OCI-LY1 (cell line): Measurements from ENCODE around the gene HNRNPA2B1.
"Not testable (repeated sequence)": the region's sequence is repeated elsewhere in the genome, so short reads cannot be mapped to it uniquely, and the experiment has no call there.

Source experiments
- H2AFZ ChIP-seq: fragments of 200-600 bp; sonication (generic), shearing (Covaris generic); 2 replicates; pipeline ENCODE4 v1.6.0; 2014; ENCODE audit warnings: antibody characterized with exemption, mild to moderate bottlenecking, low read length
- H3F3A ChIP-seq: fragments of 200-600 bp; sonication (generic), shearing (Covaris generic); 2 replicates; pipeline ENCODE4 v1.6.0; 2014; ENCODE audit warnings: mild to moderate bottlenecking, antibody characterized with exemption, low read length, moderate library complexity; ENCODE audit not compliant: insufficient read depth
- H3K27ac ChIP-seq: fragments of 200-600 bp; sonication (generic); 2 replicates; pipeline ENCODE4 v1.5.1; 2014; ENCODE audit warnings: low read length, mixed run types, mild to moderate bottlenecking, low read depth; ENCODE audit not compliant: poor library complexity, severe bottlenecking
- H3K27me3 ChIP-seq: fragments of 200-600 bp; sonication (generic); 2 replicates; pipeline ENCODE4 v1.6.0; 2014; ENCODE audit warnings: antibody characterized with exemption, mild to moderate bottlenecking, low read length, moderate library complexity; ENCODE audit not compliant: insufficient read depth
- H3K36me3 ChIP-seq: fragments of 200-600 bp; sonication (generic); 2 replicates; pipeline ENCODE4 v1.6.1; 2014; ENCODE audit warnings: mild to moderate bottlenecking, antibody characterized with exemption, low read length, moderate library complexity, mixed read lengths; ENCODE audit not compliant: insufficient read depth
- H3K4me1 ChIP-seq: fragments of 200-600 bp; sonication (generic); 2 replicates; pipeline ENCODE4 v1.5.1; 2014; ENCODE audit warnings: mild to moderate bottlenecking, low read length, moderate library complexity; ENCODE audit not compliant: insufficient read depth, severe bottlenecking
- H3K4me2 ChIP-seq: fragments of 200-600 bp; sonication (generic), shearing (Covaris generic); 2 replicates; pipeline ENCODE4 v1.6.1; 2014; ENCODE audit warnings: low read length
- H3K4me3 ChIP-seq: fragments of 200-600 bp; sonication (generic); 2 replicates; pipeline ENCODE4 v1.5.1; 2014; ENCODE audit warnings: low read length, low read depth, mild to moderate bottlenecking, mixed read lengths; ENCODE audit not compliant: poor library complexity, severe bottlenecking
- H3K79me2 ChIP-seq: fragments of 200-600 bp; shearing (Covaris generic); 2 replicates; pipeline ENCODE4 v1.6.1; 2016; ENCODE audit warnings: mixed run types, low read length, mixed read lengths; ENCODE audit not compliant: insufficient read depth
- H3K9ac ChIP-seq: fragments of 200-600 bp; sonication (generic), shearing (Covaris generic); 2 replicates; pipeline ENCODE4 v1.6.1; 2014; ENCODE audit warnings: mild to moderate bottlenecking, low read length, mixed read lengths
- H3K9me2 ChIP-seq: fragments of 200-600 bp; sonication (generic), shearing (Covaris generic); 2 replicates; pipeline ENCODE4 v1.6.1; 2014; ENCODE audit warnings: low read depth, mild to moderate bottlenecking, low read length, mixed read lengths
- H3K9me3 ChIP-seq: fragments of 200-600 bp; shearing (Covaris generic); 2 replicates; pipeline ENCODE4 v1.6.1; 2014; ENCODE audit warnings: low read length, mixed read lengths
- H4K20me1 ChIP-seq: fragments of 200-600 bp; sonication (generic), shearing (Covaris generic); 2 replicates; pipeline ENCODE4 v1.6.0; 2016; ENCODE audit warnings: mild to moderate bottlenecking, low read length; ENCODE audit not compliant: insufficient read depth
- EZH2 ChIP-seq: fragments of 200-600 bp; sonication (generic), shearing (Covaris generic); IDR thresholded peaks from 2 replicates; pipeline ENCODE4 v1.8.0; 2017; ENCODE audit warnings: borderline replicate concordance, mixed run types, mild to moderate bottlenecking, antibody characterized with exemption, low read length, moderate library complexity, mixed read lengths
- TF ChIP-seq, protein P1 (sequence below): fragments of 200-600 bp; sonication (generic), shearing (Covaris generic); IDR thresholded peaks from 2 replicates; pipeline ENCODE4 v1.5.1; 2017; ENCODE audit warnings: mild to moderate bottlenecking, antibody characterized with exemption, low read length, moderate library complexity, mixed read lengths

The HNRNPA2B1 gene

DNA sequence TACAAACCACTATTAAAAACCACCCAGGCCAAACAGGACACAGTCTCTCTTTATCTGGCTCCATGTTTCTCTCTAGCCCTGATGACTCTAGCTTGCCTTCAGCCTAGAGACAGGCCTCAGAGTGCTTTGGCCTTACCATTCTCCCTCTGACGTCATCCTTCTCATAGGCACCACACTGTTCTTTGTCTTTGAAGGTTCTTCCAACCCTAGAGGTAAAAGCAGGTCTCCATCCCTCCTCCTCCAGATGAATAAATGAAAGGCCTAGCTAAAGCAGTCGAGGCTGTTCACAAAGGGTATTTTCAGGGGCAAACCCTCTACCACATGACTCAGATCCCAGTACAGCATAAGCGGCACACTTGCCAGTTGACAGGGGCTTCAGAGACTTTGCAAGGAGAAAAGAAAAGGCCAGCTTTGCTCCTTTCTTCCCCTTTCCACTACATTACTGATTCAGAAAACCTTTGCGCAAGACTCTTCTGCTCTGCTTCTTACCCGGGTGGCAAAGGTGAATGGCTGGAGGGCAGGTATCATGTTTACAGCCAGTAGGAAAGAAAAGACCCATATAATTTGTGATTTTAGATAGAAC, 33.8 kb downstream of the HNRNPA2B1 start:
- Histone ChIP-seq H3F3A (no peaks in the 10 kb centered on the region), H3K27ac (peak overlapping the region; percentile 55), H3K9me3 (0 out of 2 replicates have a peak, but pooled peaks cover 3% of the 10 kb centered on the region), H3K4me2 (no peak overlapping the region; the same call in 1 of the 2 replicates), H2AFZ (no peak overlapping the region), H3K27me3 (no peaks in the 10 kb centered on the region), H3K9me2 (no peaks in the 10 kb centered on the region), H4K20me1 (no peaks in the 10 kb centered on the region), H3K4me1 (peaks cover 20% of the 10 kb centered on the region), H3K36me3 (peaks cover 24% of the 10 kb centered on the region), H3K9ac (no peak overlapping the region; the same call in 1 of the 2 replicates), H3K79me2 (peaks cover 37% of the 10 kb centered on the region), H3K4me3 (no peak overlapping the region)
- TF ChIP-seq, protein P1, sequence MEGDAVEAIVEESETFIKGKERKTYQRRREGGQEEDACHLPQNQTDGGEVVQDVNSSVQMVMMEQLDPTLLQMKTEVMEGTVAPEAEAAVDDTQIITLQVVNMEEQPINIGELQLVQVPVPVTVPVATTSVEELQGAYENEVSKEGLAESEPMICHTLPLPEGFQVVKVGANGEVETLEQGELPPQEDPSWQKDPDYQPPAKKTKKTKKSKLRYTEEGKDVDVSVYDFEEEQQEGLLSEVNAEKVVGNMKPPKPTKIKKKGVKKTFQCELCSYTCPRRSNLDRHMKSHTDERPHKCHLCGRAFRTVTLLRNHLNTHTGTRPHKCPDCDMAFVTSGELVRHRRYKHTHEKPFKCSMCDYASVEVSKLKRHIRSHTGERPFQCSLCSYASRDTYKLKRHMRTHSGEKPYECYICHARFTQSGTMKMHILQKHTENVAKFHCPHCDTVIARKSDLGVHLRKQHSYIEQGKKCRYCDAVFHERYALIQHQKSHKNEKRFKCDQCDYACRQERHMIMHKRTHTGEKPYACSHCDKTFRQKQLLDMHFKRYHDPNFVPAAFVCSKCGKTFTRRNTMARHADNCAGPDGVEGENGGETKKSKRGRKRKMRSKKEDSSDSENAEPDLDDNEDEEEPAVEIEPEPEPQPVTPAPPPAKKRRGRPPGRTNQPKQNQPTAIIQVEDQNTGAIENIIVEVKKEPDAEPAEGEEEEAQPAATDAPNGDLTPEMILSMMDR: no peak
- no peak for TF ChIP-seq EZH2

DNA sequence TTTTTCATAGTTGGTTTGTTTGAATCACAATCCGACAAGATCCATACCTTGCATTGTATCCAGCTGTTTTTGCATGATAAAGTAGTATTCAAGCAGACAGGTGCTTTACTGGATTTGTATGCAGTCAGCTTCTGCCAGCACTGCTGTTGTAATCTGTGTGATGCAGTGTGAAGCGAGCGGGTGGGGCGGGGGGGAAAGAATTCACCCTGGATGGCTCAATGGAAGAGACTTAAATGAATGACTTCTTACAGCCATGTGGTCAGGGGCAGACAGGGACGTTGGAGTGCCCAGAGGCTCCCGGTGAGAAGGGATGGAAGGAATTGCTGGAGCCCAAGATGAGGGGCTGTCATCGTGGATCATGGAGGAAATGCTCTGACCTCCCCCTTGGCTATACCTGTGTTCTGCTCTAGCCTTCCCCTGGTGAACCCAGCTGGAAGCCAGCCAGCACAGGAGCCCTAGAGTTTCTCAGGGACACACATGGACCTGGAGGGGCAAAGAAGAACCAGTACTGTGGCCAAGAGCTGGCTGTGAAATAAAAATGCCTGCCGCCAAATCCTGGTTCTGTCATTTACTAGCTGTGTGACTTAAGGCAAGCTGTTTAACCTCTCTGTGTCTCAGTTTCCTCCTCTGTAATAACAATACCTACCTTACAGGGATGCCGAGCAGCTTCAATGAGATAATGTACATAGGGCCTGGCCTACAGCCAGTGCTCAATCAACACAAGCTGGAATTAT, 34.4 kb downstream of the HNRNPA2B1 start:
- no peak overlapping the region for H3K4me2 ChIP-seq
- H4K20me1 ChIP-seq: no peaks in the 10 kb centered on the region

DNA sequence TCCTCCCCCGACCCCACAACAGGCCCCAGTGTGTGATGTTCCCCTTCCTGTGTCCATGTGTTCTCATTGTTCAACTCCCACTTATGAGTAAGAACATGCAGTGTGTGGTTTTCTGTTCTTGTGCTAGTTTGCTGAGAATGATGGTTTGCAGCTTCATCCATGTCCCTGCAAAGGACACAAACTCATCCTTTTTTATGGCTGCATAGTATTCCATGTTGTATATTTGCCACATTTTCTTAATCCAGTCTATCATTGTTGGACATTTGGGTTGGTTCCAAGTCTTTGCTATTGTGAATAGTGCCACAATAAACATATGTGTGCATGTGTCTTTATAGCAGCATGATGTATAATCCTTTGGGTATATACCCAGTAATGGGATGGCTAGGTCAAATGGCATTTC, 36.7 kb downstream of the HNRNPA2B1 start:
- H3F3A ChIP-seq, H3K9me2 ChIP-seq: not testable (repeated sequence)
- peaks cover 34% of the 10 kb centered on the region for H3K4me1 ChIP-seq

More for the DNA sequence above, 34.4 kb downstream of the HNRNPA2B1 start:
- Histone ChIP-seq H3K9ac (no peak overlapping the region; the same call in 1 of the 2 replicates), H3K4me1 (peaks cover 20% of the 10 kb centered on the region), H3K27ac (peak overlapping the region; percentile 55), H3F3A (no peaks in the 10 kb centered on the region), H3K36me3 (peaks cover 18% of the 10 kb centered on the region), H3K9me2 (no peaks in the 10 kb centered on the region), H3K9me3 (no peaks in the 10 kb centered on the region), H3K79me2 (peaks cover 38% of the 10 kb centered on the region), H3K4me3 (no peak overlapping the region), H2AFZ (no peak overlapping the region), H3K27me3 (no peaks in the 10 kb centered on the region)
- TF ChIP-seq EZH2: no peak
- TF ChIP-seq, protein P1: no peak

More for the DNA sequence above, 36.7 kb downstream of the HNRNPA2B1 start:
- H4K20me1 ChIP-seq, H3K27me3 ChIP-seq, H3K36me3 ChIP-seq, H3K4me3 ChIP-seq, H3K9me3 ChIP-seq, H3K4me2 ChIP-seq, H2AFZ ChIP-seq, H3K27ac ChIP-seq, H3K9ac ChIP-seq: not testable (repeated sequence)
- peaks cover 59% of the 10 kb centered on the region for H3K79me2 ChIP-seq
